NCI-H2196 (cell line): ENCODE results near the gene OXNAD1.

Experiments
- DNase-seq: peaks from one replicate; lab custom pipeline; 2025; ENCODE audit not compliant: unreplicated experiment; lab: John Stamatoyannopoulos, UW

Gene OXNAD1

GRCh38 chr3:16325850-16326249 lies 60.8 kb downstream of the OXNAD1 start:
- no peak for DNase-seq

- DNase-seq, result no peak
These were observed 61.8 kb downstream of the OXNAD1 start for GRCh38 chr3:16326724-16327349.

GRCh38 chr3:16328124-16328523 lies 63.1 kb downstream of the OXNAD1 start:
- DNase-seq, result no peak

- no peak for DNase-seq
These were observed 64.2 kb downstream of the OXNAD1 start for GRCh38 chr3:16329036-16329825.

GRCh38 chr3:16329826-16330129 lies 64.8 kb downstream of the OXNAD1 start:
- DNase-seq, result no peak

- no peak for DNase-seq
These were observed 65.3 kb downstream of the OXNAD1 start for GRCh38 chr3:16330351-16330750.

- DNase-seq, result no peak
These were observed 66.4 kb downstream of the OXNAD1 start for GRCh38 chr3:16331319-16331883.

- DNase-seq, result no peak
These were observed 68.0 kb downstream of the OXNAD1 start for GRCh38 chr3:16332904-16333426.

GRCh38 chr3:16334909-16335308 lies 69.9 kb downstream of the OXNAD1 start:
- no peak for DNase-seq

- DNase-seq, result no peak
These were observed 70.3 kb downstream of the OXNAD1 start for GRCh38 chr3:16335333-16335732.

GRCh38 chr3:16335772-16336645 lies 71.0 kb downstream of the OXNAD1 start:
- DNase-seq, result no peak

GRCh38 chr3:16336825-16337224 lies 71.8 kb downstream of the OXNAD1 start:
- DNase-seq, result no peak

- DNase-seq, result no peak
These were observed 73.0 kb downstream of the OXNAD1 start for GRCh38 chr3:16337856-16338540.

GRCh38 chr3:16338999-16339398 lies 74.0 kb downstream of the OXNAD1 start:
- no peak for DNase-seq

- no peak for DNase-seq
These were observed 78.1 kb downstream of the OXNAD1 start for GRCh38 chr3:16343101-16343500.

- no peak for DNase-seq
These were observed 81.5 kb downstream of the OXNAD1 start for GRCh38 chr3:16346413-16347081.

GRCh38 chr3:16347548-16347947 lies 82.5 kb downstream of the OXNAD1 start:
- DNase-seq, result no peak

GRCh38 chr3:16349986-16350596 lies 85.1 kb downstream of the OXNAD1 start:
- DNase-seq, result no peak

- DNase-seq, result no peak
These were observed 85.7 kb downstream of the OXNAD1 start for GRCh38 chr3:16350597-16351318.
